Transverse colon (tissue), 4 donors: ENCODE measurements around the gene TRIM14.

Experiments used
- CTCF ChIP-seq, 5 experiments: fragments of 200-600 bp in 3 of 5; fragments of 450-650 bp in 2 of 5; sonication (generic) in 3 of 5; IDR thresholded peaks; 1 replicate in 2 of 5; 2 replicates in 3 of 5; pipeline ENCODE4 v1.5.1; 2016 to 2017; ENCODE audit warnings: antibody characterized with exemption in 5 of 5, inconsistent platforms in 3 of 5, mild to moderate bottlenecking in 2 of 5, moderate library complexity in 1 of 5
- EP300 ChIP-seq: sonication (generic); formaldehyde crosslinking; IDR thresholded peaks from one replicate; pipeline ENCODE4 v1.6.1; 2017; ENCODE audit warnings: antibody characterized with exemption, low read depth
- POLR2A ChIP-seq: fragments of 450-650 bp; IDR thresholded peaks from one replicate; pipeline ENCODE4 v1.6.1; 2016; ENCODE audit warnings: antibody characterized with exemption, mild to moderate bottlenecking, moderate library complexity
- POLR2AphosphoS5 ChIP-seq, 3 donors: sonication (generic); formaldehyde crosslinking; IDR thresholded peaks; one replicate each; pipeline ENCODE4 v1.6.1; 2016; ENCODE audit warnings: antibody characterized with exemption in 3 of 3

GRCh38 chr9:98057138-98057799 lies 61.8 kb downstream of the TRIM14 start:
- TF ChIP-seq POLR2AphosphoS5 (IDR thresholded peaks at IDR 0.05) (no peak), CTCF (IDR thresholded peaks at IDR 0.05) (no peak), POLR2A (no peak), EP300 (no peak)
